BLaER1 treated with 17β-estradiol and CSF1 and Interleukin-3, amounts not matched to agents 10 nM and 100 nM (cell line): ENCODE results near the gene AFF1.

Experiments used
- H3K27ac ChIP-seq, 11 experiments: shearing (Covaris generic); formaldehyde crosslinking; 2 replicates each; pipeline ENCODE4 v1.8.1; 2022
- H3K27me3 ChIP-seq, 11 experiments: shearing (Covaris generic); formaldehyde crosslinking; 2 replicates each; pipeline ENCODE4 v1.8.1; 2022
- H3K36me3 ChIP-seq, 11 experiments: shearing (Covaris generic); formaldehyde crosslinking; 2 replicates each; pipeline ENCODE4 v1.8.1; 2022
- H3K4me1 ChIP-seq, 10 experiments: shearing (Covaris generic); formaldehyde crosslinking; 2 replicates each; pipeline ENCODE4 v1.8.1; 2022
- H3K4me2 ChIP-seq, 11 experiments: shearing (Covaris generic); formaldehyde crosslinking; 2 replicates each; pipeline ENCODE4 v1.8.1; 2022
- H3K4me3 ChIP-seq, 10 experiments: shearing (Covaris generic); formaldehyde crosslinking; 2 replicates each; pipeline ENCODE4 v1.8.1; 2022
- H3K9ac ChIP-seq, 11 experiments: shearing (Covaris generic); formaldehyde crosslinking; 2 replicates each; pipeline ENCODE4 v1.8.1; 2022
- H3K9me3 ChIP-seq, 11 experiments: shearing (Covaris generic); formaldehyde crosslinking; replicated peaks in 1 of 11; 2 replicates each; pipeline ENCODE4 v1.8.1; 2022
- H4K20me1 ChIP-seq, 11 experiments: shearing (Covaris generic); formaldehyde crosslinking; 2 replicates each; pipeline ENCODE4 v1.8.1; 2022
- Cebpa-rat ChIP-seq, 11 experiments: shearing (Covaris generic); IDR thresholded peaks; 2 replicates each; pipeline ENCODE4 v1.8.1; 2022

The AFF1 gene

DNA sequence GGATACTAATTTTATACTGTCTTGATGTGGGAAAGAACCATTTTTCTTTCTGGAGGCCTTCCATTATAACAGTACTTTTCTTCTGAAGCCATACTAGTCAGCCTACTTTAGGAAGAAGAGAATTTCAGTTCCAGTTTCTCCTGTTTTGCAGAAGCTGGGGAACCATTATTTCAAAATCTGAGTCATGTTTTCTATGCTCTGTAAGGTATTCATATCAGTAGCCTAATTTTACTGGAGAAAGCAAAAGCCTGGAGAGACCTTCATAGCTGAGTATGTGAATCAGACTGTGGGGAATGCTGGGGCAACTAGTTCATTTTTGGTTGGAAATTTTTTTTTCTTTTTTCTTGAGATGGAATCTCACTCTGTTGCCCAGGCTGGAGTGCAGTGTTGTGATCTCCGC is 22.4 kb downstream of the AFF1 start:
- TF ChIP-seq Cebpa-rat (IDR thresholded peaks at IDR 0.05), result no peak
- Histone ChIP-seq H3K4me2 (peak overlapping the region; percentile 69 to 92 (median 86)), H3K27ac (peak overlapping the region in 10 of 11 experiments; percentile 47 to 93 (median 84); a peak in 20 of 22 replicates), H3K36me3 (peaks cover 18 to 54% (median 34%) of the 10 kb centered on the region in 11 experiments; a peak in 18 of 22 replicates), H3K9ac (peak overlapping the region in 4 of 11 experiments; percentile 10 to 25 (median 17); a peak in 5 of 22 replicates), H3K27me3 (no peaks in the 10 kb centered on the region), H4K20me1 (peaks cover 0 to 70% (median 0%) of the 10 kb centered on the region in 11 experiments; a peak in 2 of 22 replicates), H3K4me1 (peaks cover 71 to 97% (median 79%) of the 10 kb centered on the region in 10 experiments), H3K4me3 (no peak overlapping the region; a peak in 1 of 20 replicates), H3K9me3 (no peaks in the 10 kb centered on the region; a peak in 1 of 22 replicates)

DNA sequence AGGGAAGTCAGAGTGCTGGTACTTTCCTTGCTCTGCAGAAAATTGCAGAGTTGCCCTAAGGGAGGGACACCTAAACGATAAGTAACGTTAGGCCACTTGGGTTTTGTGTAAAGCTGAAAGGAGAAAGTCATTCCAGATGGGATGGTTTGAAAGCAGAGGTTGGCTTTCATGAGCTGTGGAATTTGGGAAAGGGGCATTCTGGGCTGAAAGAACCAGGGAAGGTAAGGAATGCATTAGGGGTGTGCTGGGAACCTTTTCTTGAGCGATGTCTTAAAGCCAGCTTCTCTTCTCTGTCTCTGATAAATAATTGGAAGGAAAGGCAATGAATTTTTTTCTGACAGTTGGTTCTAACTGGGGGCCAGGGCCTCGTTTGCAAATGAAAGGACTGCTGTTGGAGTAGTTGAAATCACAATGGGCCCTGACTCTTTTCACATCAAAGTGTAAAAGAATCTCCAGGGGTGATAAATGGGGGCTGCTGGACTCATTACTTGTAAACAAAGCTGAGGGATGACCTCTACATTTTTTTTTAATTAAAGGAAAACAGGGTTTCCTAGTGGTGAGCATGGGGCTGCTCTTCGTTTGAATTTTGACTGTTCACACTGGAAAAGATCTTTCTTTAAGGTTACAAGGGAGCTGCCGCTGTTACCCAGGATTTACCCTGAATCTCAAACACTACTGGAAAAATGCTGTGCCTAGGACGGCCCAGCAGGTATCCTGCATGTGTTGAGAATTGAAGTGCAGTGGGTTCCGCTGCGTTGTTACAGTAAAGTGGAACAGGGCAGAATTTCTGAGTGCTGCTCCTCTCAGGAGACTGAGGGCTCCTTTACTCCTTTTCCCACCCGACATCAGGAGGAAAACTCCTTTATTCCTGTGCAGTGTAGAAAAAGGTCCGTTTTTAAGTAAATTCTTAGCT is 25.0 kb downstream of the AFF1 start:
- Histone ChIP-seq H3K9me3 (no peaks in the 10 kb centered on the region; a peak in 1 of 22 replicates), H4K20me1 (peaks cover 0 to 73% (median 0%) of the 10 kb centered on the region in 11 experiments; a peak in 2 of 22 replicates), H3K4me3 (peak overlapping the region in 7 of 10 experiments; percentile 25 to 51 (median 44); a peak in 9 of 20 replicates), H3K9ac (peak overlapping the region; percentile 1 to 84 (median 73); a peak in 19 of 22 replicates), H3K27ac (peak overlapping the region in 10 of 11 experiments; percentile 28 to 93 (median 84); a peak in 19 of 22 replicates), H3K4me2 (peak overlapping the region; percentile 69 to 92 (median 86)), H3K4me1 (peaks cover 91 to 100% (median 96%) of the 10 kb centered on the region in 10 experiments), H3K27me3 (no peaks in the 10 kb centered on the region), H3K36me3 (peaks cover 4 to 51% (median 23%) of the 10 kb centered on the region in 11 experiments; a peak in 14 of 22 replicates)
- TF ChIP-seq Cebpa-rat (IDR thresholded peaks at IDR 0.05), result no peak

DNA sequence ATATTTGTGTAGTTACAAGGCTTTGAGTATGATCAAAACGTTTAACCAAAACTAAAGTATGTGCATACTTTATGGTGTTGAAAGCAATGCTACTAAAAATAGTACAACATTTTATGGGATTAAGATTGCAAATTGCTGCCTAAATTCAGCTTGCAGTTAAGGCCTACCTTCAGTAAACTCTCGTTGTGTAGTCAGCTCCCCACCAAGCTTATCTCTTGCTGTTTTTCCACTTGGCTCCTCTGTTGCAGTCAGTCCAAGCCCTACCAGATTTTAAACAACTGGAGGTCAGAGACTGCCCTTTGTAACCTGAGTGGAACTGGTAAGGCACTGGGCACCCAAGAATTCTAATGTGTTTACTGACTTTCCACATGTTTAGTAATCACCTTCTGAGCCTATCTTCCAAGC is 25.7 kb downstream of the AFF1 start:
- Histone ChIP-seq H4K20me1 (peaks cover 0 to 80% (median 0%) of the 10 kb centered on the region in 11 experiments; a peak in 4 of 22 replicates), H3K4me1 (peaks cover 93 to 100% (median 99%) of the 10 kb centered on the region in 10 experiments), H3K9me3 (no peaks in the 10 kb centered on the region; a peak in 1 of 22 replicates), H3K36me3 (peaks cover 4 to 44% (median 18%) of the 10 kb centered on the region in 11 experiments; a peak in 12 of 22 replicates), H3K4me2 (peak overlapping the region; percentile 69 to 92 (median 86)), H3K27me3 (no peaks in the 10 kb centered on the region), H3K4me3 (peak overlapping the region in 7 of 10 experiments; percentile 35 to 55 (median 46); a peak in 9 of 20 replicates), H3K9ac (peak overlapping the region; percentile 16 to 84 (median 73); a peak in 18 of 22 replicates), H3K27ac (peak overlapping the region in 10 of 11 experiments; percentile 54 to 93 (median 84); a peak in 19 of 22 replicates)
- TF ChIP-seq Cebpa-rat (IDR thresholded peaks at IDR 0.05), result no peak

- Histone ChIP-seq H3K9ac (peak overlapping the region; percentile 52 to 84 (median 73); a peak in 20 of 22 replicates), H3K4me3 (peak overlapping the region in 9 of 10 experiments; percentile 12 to 55 (median 44); a peak in 11 of 20 replicates), H3K27ac (peak overlapping the region; percentile 6 to 93 (median 84); a peak in 20 of 22 replicates), H3K36me3 (peaks cover 4 to 40% (median 14%) of the 10 kb centered on the region in 11 experiments; a peak in 12 of 22 replicates), H3K9me3 (no peaks in the 10 kb centered on the region; a peak in 1 of 22 replicates), H3K4me2 (peak overlapping the region; percentile 69 to 92 (median 86)), H3K27me3 (no peaks in the 10 kb centered on the region), H3K4me1 (peaks cover 93 to 100% (median 99%) of the 10 kb centered on the region in 10 experiments), H4K20me1 (peaks cover 0 to 86% (median 0%) of the 10 kb centered on the region in 11 experiments; a peak in 4 of 22 replicates)
- TF ChIP-seq Cebpa-rat (IDR thresholded peaks at IDR 0.05), result no peak
Observed at GRCh38 chr4:86961116-86961515, 26.3 kb downstream of the AFF1 start.

GRCh38 chr4:86961605-86962295 is 26.9 kb downstream of the AFF1 start:
- Histone ChIP-seq H3K27me3 (no peaks in the 10 kb centered on the region), H3K4me2 (peak overlapping the region; percentile 69 to 92 (median 86)), H3K9me3 (no peaks in the 10 kb centered on the region; a peak in 1 of 22 replicates), H4K20me1 (peaks cover 0 to 87% (median 0%) of the 10 kb centered on the region in 11 experiments; a peak in 4 of 22 replicates), H3K4me3 (peak overlapping the region in 9 of 10 experiments; percentile 12 to 55 (median 44); a peak in 11 of 20 replicates), H3K9ac (peak overlapping the region; percentile 52 to 84 (median 73); a peak in 20 of 22 replicates), H3K4me1 (peaks cover 95 to 100% (median 99%) of the 10 kb centered on the region in 10 experiments), H3K36me3 (peaks cover 4 to 40% (median 13%) of the 10 kb centered on the region in 11 experiments; a peak in 11 of 22 replicates), H3K27ac (peak overlapping the region; percentile 6 to 93 (median 84); a peak in 20 of 22 replicates)
- TF ChIP-seq Cebpa-rat (IDR thresholded peaks at IDR 0.05), result peak in 2 of 11 experiments; percentile 32; a peak in 1 of 22 replicates

GRCh38 chr4:86963697-86964096 is 28.9 kb downstream of the AFF1 start:
- H3K27ac ChIP-seq, result peak overlapping the region in 7 of 11 experiments; percentile 83 to 93 (median 92); a peak in 11 of 22 replicates
- peak overlapping the region in 9 of 11 experiments; percentile 27 to 92 (median 86); a peak in 16 of 22 replicates for H3K4me2 ChIP-seq
- H3K4me1 ChIP-seq, result peaks cover 95 to 100% (median 99%) of the 10 kb centered on the region in 10 experiments
- H3K27me3 ChIP-seq, result no peaks in the 10 kb centered on the region
- H4K20me1 ChIP-seq, result peaks cover 0 to 95% (median 0%) of the 10 kb centered on the region in 11 experiments; a peak in 5 of 22 replicates
- no peak overlapping the region for H3K4me3 ChIP-seq
- H3K36me3 ChIP-seq, result peaks cover 0 to 31% (median 10%) of the 10 kb centered on the region in 11 experiments; a peak in 10 of 22 replicates
- H3K9ac ChIP-seq, result peak overlapping the region in 2 of 11 experiments; percentile 1 to 83; a peak in 1 of 22 replicates
- no peak for TF ChIP-seq Cebpa-rat (IDR thresholded peaks at IDR 0.05)
- H3K9me3 ChIP-seq, result no peaks in the 10 kb centered on the region

DNA sequence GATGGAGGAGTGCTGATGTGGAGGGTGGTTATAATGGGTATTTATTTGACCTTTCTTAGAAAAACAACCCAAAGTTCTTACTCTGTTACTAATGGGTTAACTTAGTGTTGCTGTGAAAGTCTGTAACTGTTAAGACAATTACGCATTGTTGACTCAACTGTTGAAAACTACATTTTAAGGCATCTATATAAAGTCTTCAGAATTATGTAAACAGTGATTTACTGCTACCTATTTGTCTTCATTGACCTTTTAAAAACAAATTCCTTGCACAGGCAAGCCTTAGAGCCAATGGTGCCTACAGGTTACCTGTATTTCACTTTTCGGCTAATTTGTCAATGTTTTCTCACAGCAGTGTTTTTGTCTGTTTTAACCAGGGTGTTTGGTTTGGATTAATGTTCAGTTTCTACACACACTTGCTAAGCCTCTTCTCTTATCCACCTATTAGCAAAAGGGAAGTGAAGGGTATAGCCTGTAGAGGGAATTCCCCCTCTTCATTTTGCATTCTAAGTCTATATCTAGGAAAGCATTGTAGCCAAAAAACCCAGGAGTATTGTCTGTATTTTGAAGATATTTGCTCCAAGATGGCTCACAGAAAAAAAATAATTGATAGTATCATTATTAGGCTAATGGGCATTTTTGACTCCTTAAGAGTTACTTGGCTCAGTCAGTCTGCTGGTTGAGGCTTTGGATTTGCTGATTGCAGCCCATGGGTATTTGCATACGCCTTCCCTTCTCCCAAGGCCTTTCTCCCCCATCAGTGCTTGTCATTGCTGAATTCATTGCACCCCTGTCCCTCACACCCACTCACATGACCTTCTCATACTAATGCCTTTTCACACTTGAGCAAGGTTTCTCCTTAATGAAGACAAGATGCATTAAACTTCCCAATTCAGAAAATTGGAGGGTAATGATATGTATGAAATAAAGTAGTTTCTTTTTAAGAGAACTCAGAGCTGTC is 30.5 kb downstream of the AFF1 start:
- TF ChIP-seq Cebpa-rat (IDR thresholded peaks at IDR 0.05), result no peak
- no peaks in the 10 kb centered on the region for H3K27me3 ChIP-seq
- peak overlapping the region in 7 of 11 experiments; percentile 58 to 93 (median 92); a peak in 11 of 22 replicates for H3K27ac ChIP-seq
- no peak overlapping the region for H3K4me3 ChIP-seq
- peaks cover 4 to 44% (median 15%) of the 10 kb centered on the region in 11 experiments; a peak in 11 of 22 replicates for H3K36me3 ChIP-seq
- peak overlapping the region; percentile 69 to 92 (median 83) for H3K4me2 ChIP-seq
- H3K9ac ChIP-seq, result peak overlapping the region in 1 of 11 experiments; percentile 14; a peak in 1 of 22 replicates
- H3K4me1 ChIP-seq, result peaks cover 86 to 100% (median 98%) of the 10 kb centered on the region in 10 experiments
- H3K9me3 ChIP-seq, result no peaks in the 10 kb centered on the region
- peaks cover 0 to 90% (median 0%) of the 10 kb centered on the region in 11 experiments; a peak in 5 of 22 replicates for H4K20me1 ChIP-seq
